ENCODE measurements around the gene NOP16.
"Not testable (repeated sequence)": the region's sequence is repeated elsewhere in the genome, so short reads cannot be mapped to it uniquely, and the experiment has no call there.

Gene NOP16

DNA sequence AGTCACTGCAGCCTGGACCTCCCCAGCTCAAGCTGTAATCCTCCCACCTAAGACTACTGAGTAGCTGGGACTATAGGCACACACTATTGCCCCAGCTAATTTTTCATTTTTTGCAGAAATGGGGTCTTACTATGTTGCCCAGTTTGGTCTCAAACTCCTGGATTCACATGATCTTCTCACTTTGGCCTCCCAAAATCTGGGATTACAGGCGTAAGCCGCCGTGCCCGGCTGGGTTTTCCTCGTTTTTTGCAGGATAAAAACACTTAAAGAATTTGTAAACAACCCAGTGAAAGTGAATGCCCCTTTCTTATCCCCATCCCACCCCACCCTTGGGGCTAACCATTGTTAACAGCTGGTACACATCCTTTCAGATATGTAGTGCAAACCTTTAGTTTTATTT lies 20.2 kb upstream of the NOP16 start:
- DNase-seq = no peak

DNA sequence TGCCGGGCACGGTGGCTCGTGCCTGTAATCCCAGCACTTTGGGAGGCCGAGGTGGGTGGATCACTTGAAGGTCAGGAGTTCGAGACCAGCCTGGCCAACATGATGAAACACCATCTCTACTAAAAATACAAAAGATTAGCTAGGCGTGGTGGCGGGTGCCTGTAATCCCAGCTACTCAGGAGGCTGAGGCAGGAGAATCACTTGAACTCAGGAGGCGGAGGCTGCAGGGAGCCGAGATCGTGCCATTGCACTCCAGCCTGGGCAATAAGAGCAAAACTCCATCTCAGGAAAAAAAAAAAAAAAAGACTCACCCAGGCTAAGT lies 19.8 kb upstream of the NOP16 start:
- DNase-seq = not testable (repeated sequence)

GRCh38 chr5:176407456-176408251 lies 19.3 kb upstream of the NOP16 start:
- DNase-seq = no peak

DNA sequence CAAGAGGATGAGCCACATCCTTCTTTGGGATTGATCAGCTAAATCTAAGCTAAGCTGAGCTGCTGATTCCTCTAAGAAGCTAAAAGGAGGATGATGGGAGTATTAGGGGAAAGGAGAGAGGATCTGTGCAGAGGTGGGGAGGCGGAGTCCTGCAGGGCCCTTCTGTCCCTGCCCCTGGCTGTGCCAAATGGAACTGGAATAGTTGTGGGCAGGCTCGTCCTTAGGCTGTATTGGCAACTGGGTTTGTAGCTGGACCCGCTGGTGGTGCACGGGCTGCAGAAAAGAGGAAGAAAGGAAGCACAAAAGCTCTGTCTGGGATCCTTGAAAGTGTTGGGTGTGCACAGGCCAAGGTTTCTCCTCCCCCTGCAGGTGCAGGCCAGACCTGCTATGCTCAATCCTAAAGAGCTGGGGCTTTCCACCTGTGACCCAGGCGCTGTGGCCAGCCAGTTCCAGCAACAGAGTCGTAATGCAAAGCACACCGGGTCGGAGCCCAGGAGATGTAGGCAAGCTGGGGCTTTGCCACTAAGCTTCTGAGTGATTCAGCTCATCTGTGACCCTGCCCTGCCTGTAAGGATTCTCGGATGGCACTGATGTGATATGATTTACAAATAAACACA lies 18.1 kb upstream of the NOP16 start:
- DNase-seq = no peak

GRCh38 chr5:176405656-176406435 lies 17.4 kb upstream of the NOP16 start:
- DNase-seq = no peak

GRCh38 chr5:176401281-176402205 lies 13.1 kb upstream of the NOP16 start:
- DNase-seq = no peak

DNA sequence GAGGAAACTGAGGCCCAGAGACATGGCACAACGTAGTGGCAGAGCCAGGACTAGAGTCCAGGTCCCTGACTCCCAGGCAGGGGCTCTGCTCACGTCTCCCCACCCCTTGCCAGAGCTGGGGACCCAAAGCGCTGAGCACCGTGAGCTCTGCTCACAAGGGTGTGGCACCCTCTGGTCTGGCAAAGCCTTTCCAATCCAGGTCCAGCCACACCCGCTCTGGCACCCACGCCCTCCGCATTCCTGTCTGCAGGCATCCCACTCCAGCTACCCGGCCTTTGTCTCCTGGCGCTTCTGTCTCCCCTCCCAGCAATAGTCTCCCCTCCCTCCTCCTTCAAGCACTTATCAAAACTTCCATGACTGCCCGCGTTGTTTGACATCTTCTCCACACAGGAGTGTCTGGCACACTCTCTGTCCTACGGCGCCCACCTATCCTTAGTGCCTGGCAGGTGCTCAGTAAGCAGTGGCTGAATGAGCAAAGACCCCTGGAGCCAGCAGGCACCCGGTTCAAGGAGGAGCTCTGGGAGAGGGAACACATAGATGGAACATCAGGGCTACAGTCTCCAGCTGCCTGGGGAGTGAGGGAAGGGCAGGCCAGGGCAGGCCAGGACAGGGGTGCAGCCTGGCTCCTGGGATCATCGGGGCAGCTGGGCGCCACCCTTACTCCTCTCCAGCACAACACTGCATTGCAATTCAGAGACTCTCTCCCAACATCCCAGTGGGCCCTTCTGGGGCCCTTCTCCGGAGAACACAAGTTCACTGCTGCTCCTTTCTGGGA lies 12.2 kb upstream of the NOP16 start:
- no peak for DNase-seq

DNA sequence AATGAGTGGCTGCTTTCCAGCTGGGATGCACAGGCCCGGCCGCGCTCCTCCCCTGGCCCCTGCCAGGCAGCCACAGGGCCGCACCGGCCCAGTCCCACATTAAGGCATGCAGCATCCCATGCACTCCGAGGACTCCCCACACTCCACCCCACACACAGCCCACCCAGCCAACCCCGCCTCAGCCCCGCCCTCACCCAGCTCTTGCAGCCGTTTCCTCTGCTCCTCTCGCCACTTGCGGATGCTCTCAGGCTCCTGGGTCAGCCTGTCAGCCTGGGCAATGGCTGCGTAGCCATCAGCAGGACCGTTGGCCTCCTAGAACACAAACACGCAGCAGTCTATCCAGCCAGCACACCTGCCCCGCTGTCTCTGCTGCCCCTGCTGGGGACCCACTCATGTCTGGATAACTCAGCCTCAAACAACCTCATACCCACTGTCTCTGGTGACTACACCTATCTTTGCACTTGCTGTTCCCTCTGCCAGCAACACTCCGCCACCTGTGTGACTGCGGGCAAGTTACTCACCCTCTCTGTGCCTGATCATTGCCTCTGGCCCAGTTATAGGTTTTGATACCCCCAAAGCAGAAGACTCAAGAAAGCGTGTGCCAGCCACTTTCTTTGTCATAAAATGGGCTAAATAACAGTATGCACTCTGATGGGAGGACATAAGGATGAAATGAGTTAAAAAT lies 9.5 kb upstream of the NOP16 start:
- DNase-seq = no peak

- no peak for DNase-seq
Observed at GRCh38 chr5:176396330-176396729, 7.9 kb upstream of the NOP16 start.

DNA sequence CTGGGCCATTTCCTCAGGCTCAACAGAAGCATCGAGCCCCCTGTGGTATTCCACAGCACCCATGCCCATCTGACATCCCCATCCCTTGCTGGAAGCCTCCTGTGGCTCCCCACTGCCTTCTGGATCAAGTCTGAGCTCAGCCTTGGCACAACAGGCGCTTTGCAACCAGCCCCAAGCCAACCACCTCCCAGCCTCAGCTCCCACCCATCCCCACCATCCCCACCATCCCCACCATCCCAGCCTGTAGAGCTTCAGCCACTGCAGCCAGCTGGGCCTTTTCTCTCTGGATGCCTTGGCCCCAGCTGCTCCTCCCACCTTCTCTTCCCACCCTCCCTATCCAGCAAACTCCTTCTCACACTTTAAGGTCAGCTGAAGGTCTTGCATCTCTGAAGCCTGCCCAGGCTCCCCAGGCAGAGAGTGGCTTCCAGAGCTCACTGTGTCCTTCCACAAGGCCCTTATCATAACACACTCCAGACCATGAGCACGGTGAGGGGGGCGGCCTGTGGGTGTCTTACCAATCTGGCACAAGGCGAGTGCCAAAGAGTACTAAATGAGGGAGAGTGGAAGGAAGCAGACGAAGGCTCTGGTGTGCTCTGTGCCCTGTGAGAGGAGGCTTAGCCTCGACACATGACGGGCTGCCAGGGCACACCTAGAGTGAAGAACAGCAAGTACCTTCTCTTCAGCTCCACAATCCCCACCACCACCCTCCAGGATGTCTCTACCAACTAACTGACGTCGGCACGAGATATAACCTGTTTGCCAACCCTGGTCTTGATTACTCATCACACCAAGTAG lies 6.7 kb upstream of the NOP16 start:
- DNase-seq = no peak

GRCh38 chr5:176394096-176394495 lies 5.7 kb upstream of the NOP16 start:
- no peak for DNase-seq

GRCh38 chr5:176392526-176392925 lies 4.1 kb upstream of the NOP16 start:
- DNase-seq = no peak

DNA sequence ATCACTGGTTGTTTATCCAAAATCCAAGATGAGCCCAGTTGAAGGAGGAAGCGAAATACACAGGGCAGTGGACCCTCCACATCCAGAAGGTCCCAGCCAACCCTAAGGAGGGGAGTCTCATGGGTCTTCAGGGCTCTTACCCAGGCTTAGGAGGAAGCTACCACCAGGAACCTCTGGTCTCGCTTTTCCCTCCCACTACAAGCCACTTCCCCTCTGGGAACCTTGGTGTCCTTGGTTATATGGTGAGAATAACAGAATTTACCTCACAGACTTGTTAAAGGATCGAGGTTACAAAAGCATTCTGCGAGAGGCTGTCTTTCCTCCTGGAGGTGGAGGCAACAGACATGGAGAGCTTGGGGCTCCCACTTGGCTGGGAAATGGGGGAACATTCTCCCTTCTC lies 3.6 kb upstream of the NOP16 start:
- no peak for DNase-seq

- DNase-seq = no peak
Observed at GRCh38 chr5:176391479-176391878, 3.1 kb upstream of the NOP16 start.

GRCh38 chr5:176389135-176390123 lies 1.0 kb upstream of the NOP16 start:
- DNase-seq = peak; percentile 65

DNA sequence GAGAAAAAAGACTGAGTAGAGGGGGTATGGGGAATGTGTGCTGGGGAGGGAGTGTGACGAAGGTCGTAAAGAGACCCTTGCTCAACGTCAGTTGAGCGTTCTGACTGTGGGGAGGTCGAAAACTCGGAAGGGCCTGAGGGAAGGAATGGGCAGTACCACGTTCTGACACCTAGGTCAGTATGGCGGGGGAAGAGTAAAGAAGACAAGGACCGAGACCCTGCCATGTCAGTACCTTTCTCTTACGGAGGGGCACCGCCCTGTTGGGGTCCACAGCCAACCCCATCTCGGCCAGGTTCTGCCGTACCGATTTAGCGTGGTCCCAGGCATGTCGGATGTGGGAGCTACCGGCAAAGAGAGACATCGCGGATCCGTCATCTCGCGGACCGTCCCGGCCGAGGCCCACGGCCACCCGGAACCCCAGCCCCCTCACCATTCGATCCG lies 375 bp downstream of the NOP16 start:
- DNase-seq = no peak

- DNase-seq = no peak
Observed at GRCh38 chr5:176387384-176387925, 943 bp downstream of the NOP16 start.

DNA sequence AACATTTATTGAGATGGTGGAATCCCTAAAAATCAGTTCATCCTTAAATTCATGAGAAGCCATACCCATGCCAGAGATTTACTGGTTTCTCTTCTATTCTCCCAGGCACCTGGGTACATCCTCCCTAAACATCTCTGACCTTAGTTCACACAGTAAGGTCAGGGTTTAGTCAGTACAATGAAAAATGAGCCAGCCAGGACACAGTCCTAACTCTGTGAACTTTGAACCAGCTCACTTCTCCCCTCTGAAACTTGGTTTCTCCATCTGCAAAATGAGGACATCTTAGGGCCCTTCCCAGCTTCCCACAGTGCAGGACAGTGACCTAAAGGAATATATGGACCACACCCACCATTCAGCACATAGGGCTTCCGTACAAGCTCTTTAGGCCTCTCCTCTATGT lies 1.9 kb downstream of the NOP16 start:
- no peak for DNase-seq

DNA sequence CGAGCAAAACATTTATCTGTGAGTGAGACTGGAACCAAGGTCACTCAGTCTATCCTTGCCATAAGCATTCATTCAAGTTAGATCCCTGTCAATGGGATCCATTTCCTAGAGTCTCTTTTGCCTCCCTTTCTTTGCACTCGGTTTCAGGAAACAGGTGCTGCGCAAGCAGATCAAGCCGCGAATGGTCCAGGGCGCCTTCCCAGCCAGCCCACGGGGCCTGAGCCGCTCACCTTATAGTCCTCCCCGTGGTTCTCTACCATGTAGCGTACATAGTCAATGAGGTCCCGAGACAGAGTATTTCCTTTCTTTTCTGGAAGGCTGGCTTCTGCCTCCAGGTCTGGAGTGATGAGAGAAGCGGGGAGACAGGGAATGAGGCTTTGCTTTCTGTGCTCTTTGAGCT lies 3.4 kb downstream of the NOP16 start:
- no peak for DNase-seq
